Breast epithelium (tissue), 4 donors: ENCODE results near the gene SLC25A21. TPM values are rescaled to one million over a fixed set of nuclear protein-coding genes. Genes with fewer than 3 reads are reported as not detected.

Experiments used
- DNase-seq, 2 donors: peaks; one replicate each; pipeline ENCODE4 v3.0.0-alpha.2; 2019; ENCODE audit warnings: low spot score in 2 of 2
- H3K27ac ChIP-seq, 2 donors: fragments of 200-600 bp; sonication (generic) in 1 of 2; one replicate each; pipeline ENCODE4 v1.5.1; 2016 to 2019; ENCODE audit warnings: mild to moderate bottlenecking in 1 of 2
- H3K27me3 ChIP-seq, 2 donors: fragments of 200-600 bp; sonication (generic) in 1 of 2; one replicate each; pipeline versions ENCODE4 v1.5.1 to v1.6.0; 2017 to 2019; ENCODE audit warnings: control low read depth in 1 of 2, mild to moderate bottlenecking in 1 of 2
- H3K36me3 ChIP-seq: fragments of 200-600 bp; one replicate; pipeline ENCODE4 v1.5.1; 2019
- H3K4me1 ChIP-seq, 2 donors: fragments of 200-600 bp; sonication (generic); one replicate each; pipeline ENCODE4 v1.5.1; 2016 to 2019; ENCODE audit warnings: control low read depth in 1 of 2
- H3K4me3 ChIP-seq, 3 donors: fragments of 200-600 bp; sonication (generic); 1 replicate in 2 of 3; 2 replicates in 1 of 3; pipeline ENCODE4 v1.5.1; 2016 to 2019; ENCODE audit warnings: mild to moderate bottlenecking in 3 of 3, moderate library complexity in 2 of 3
- H3K9me3 ChIP-seq, 2 donors: fragments of 200-600 bp; sonication (generic) in 1 of 2; one replicate each; pipeline ENCODE4 v1.5.1; 2016 to 2019; ENCODE audit warnings: control low read depth in 1 of 2
- CTCF ChIP-seq, 3 donors: fragments of 450-650 bp; IDR thresholded peaks; one replicate each; pipeline ENCODE4 v1.5.1; 2016 to 2017; ENCODE audit warnings: antibody characterized with exemption in 3 of 3, mild to moderate bottlenecking in 3 of 3, moderate library complexity in 3 of 3
- POLR2A ChIP-seq: fragments of 450-650 bp; IDR thresholded peaks from one replicate; pipeline ENCODE4 v1.6.1; 2016; ENCODE audit warnings: antibody characterized with exemption, mild to moderate bottlenecking, moderate library complexity
- POLR2AphosphoS5 ChIP-seq, 3 donors: sonication (generic); formaldehyde crosslinking; IDR thresholded peaks; one replicate each; pipeline ENCODE4 v1.6.1; 2017; ENCODE audit warnings: antibody characterized with exemption in 3 of 3
- intact Hi-C: fragments of 100-400 bp; cut with DNase I; formaldehyde crosslinking; loops from one replicate; pipeline ENCODE4 v1.15.1; 2023; ENCODE audit warnings: low total_unique reads
- total RNA-seq, 3 donors: library from RNA; depleted of rRNA; stranded (reverse); fragments of >200 nt; gene quantifications; one replicate each; pipeline ENCODE4 v1.1.0, GENCODE V29; 2016

Gene SLC25A21
- total RNA-seq, 3 donors from 2014 or later = 0.66 to 2.3 (median 1.6) TPM

GRCh38 chr14:37034410-37035285 is 137.8 kb downstream of the SLC25A21 start:
- no peak overlapping the region for H3K27ac ChIP-seq
- H3K4me3 ChIP-seq = no peak overlapping the region
- DNase-seq = no peak

GRCh38 chr14:37032863-37033262 is 139.5 kb downstream of the SLC25A21 start:
- Histone ChIP-seq H3K27ac (no peak overlapping the region), H3K4me1 (no peaks in the 10 kb centered on the region), H3K4me3 (no peak overlapping the region), H3K9me3 (no peaks in the 10 kb centered on the region), H3K27me3 (no peaks in the 10 kb centered on the region), H3K36me3 (no peaks in the 10 kb centered on the region)
- intact Hi-C loops = no loop called here
- TF ChIP-seq POLR2A (no peak), POLR2AphosphoS5 (IDR thresholded peaks at IDR 0.05) (no peak), CTCF (IDR thresholded peaks at IDR 0.05) (no peak)
- DNase-seq = no peak

More at GRCh38 chr14:37034410-37035285, 137.8 kb downstream of the SLC25A21 start:
- H3K36me3 ChIP-seq = no peaks in the 10 kb centered on the region
- no peaks in the 10 kb centered on the region for H3K27me3 ChIP-seq
- no peaks in the 10 kb centered on the region for H3K9me3 ChIP-seq
- intact Hi-C loops = no loop called here
- no peak for TF ChIP-seq POLR2AphosphoS5 (IDR thresholded peaks at IDR 0.05)
- no peaks in the 10 kb centered on the region for H3K4me1 ChIP-seq

- TF ChIP-seq POLR2A = no peak
- TF ChIP-seq POLR2AphosphoS5 (IDR thresholded peaks at IDR 0.05) = no peak
- no peak for TF ChIP-seq CTCF (IDR thresholded peaks at IDR 0.05)
Measured at GRCh38 chr14:37027188-37027824, 145.1 kb downstream of the SLC25A21 start.

DNA sequence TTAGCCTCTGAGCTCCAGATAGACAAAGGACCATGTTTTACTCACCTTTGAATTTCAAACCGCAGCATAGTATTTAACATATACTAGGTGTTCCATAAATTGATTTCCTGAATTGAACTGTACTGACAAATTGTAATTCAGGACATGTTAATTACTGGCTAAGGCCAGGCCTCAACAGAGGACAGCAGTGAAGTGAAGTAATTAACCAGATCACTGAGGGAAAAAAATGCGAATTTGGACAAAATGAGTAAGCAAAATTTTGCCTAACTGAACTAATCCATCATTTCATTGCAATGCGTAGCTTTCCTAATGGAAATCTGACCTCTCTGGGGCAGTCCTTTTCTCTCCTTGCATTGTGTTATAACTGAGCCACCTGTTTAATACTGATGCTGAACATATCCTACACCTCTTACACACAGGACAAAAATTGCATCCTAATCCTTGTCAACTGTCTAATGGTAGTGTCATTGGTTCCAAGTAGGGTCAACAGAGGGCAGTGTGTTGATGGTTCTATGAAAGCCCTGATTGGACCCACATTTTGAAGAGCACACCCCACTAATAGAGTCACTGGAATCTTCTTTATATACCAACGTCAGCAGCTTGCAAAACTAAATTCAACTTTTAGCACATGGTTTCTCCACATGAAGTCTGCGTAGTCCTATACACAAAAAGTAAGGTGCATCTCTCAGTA is 148.4 kb downstream of the SLC25A21 start:
- Histone ChIP-seq H3K4me1 (no peaks in the 10 kb centered on the region), H3K27ac (no peak overlapping the region), H3K27me3 (no peaks in the 10 kb centered on the region), H3K9me3 (no peaks in the 10 kb centered on the region), H3K36me3 (no peaks in the 10 kb centered on the region), H3K4me3 (no peak overlapping the region)
- TF ChIP-seq POLR2AphosphoS5 (IDR thresholded peaks at IDR 0.05) (no peak), CTCF (IDR thresholded peaks at IDR 0.05) (no peak), POLR2A (no peak)
- DNase-seq = no peak
- intact Hi-C loops = no loop called here

More at GRCh38 chr14:37027188-37027824, 145.1 kb downstream of the SLC25A21 start:
- no peaks in the 10 kb centered on the region for H3K27me3 ChIP-seq
- no peaks in the 10 kb centered on the region for H3K36me3 ChIP-seq
- H3K9me3 ChIP-seq = no peaks in the 10 kb centered on the region
- DNase-seq = no peak
- H3K4me1 ChIP-seq = no peaks in the 10 kb centered on the region
- intact Hi-C loops = no loop called here
- no peak overlapping the region for H3K4me3 ChIP-seq
- no peak overlapping the region for H3K27ac ChIP-seq

GRCh38 chr14:37021390-37021789 is 151.0 kb downstream of the SLC25A21 start:
- no peak for DNase-seq
- H3K4me1 ChIP-seq = no peaks in the 10 kb centered on the region
- no peaks in the 10 kb centered on the region for H3K36me3 ChIP-seq
- H3K9me3 ChIP-seq = no peaks in the 10 kb centered on the region
- intact Hi-C loops = no loop called here
- TF ChIP-seq POLR2A (no peak), POLR2AphosphoS5 (IDR thresholded peaks at IDR 0.05) (no peak), CTCF (IDR thresholded peaks at IDR 0.05) (no peak)
- H3K27ac ChIP-seq = no peak overlapping the region
- no peak overlapping the region for H3K4me3 ChIP-seq
- no peaks in the 10 kb centered on the region for H3K27me3 ChIP-seq
